ENCODE data around the gene TARS3. TPM values are rescaled to one million over a fixed set of nuclear protein-coding genes. Genes with fewer than 3 reads are reported as not detected.

Gene TARS3
- total RNA-seq, 4 donors from 2014 or later, result 11.4 to 20.5 (median 15.3) TPM

- no peak for ATAC-seq (ENCODE audit: low FRiP score)
- no peak for TF ChIP-seq CTCF (IDR thresholded peaks at IDR 0.05)
- no peak for DNase-seq (ENCODE audit: low spot score)
Measured at GRCh38 chr15:101647251-101647650, 77.0 kb downstream of the TARS3 start.

GRCh38 chr15:101646672-101647071 lies 77.6 kb downstream of the TARS3 start:
- no peak for ATAC-seq (ENCODE audit: low FRiP score)
- no peak for DNase-seq (ENCODE audit: low spot score)
- TF ChIP-seq CTCF (IDR thresholded peaks at IDR 0.05), result no peak

GRCh38 chr15:101642361-101642760 lies 81.9 kb downstream of the TARS3 start:
- no peak for TF ChIP-seq CTCF (IDR thresholded peaks at IDR 0.05)
- ATAC-seq (ENCODE audit: low FRiP score) (no peak), DNase-seq (ENCODE audit: low spot score) (no peak)

GRCh38 chr15:101641894-101642293 lies 82.4 kb downstream of the TARS3 start:
- ATAC-seq (ENCODE audit: low FRiP score), result no peak
- DNase-seq (ENCODE audit: low spot score), result no peak
- no peak for TF ChIP-seq CTCF (IDR thresholded peaks at IDR 0.05)

GRCh38 chr15:101641129-101641764 lies 83.0 kb downstream of the TARS3 start:
- TF ChIP-seq CTCF (IDR thresholded peaks at IDR 0.05), result peak in 2 of 3 donors; percentile 81 to 89
- DNase-seq (ENCODE audit: low spot score) (peak; percentile 90), ATAC-seq (ENCODE audit: low FRiP score) (no peak)

- ATAC-seq (ENCODE audit: low FRiP score) (no peak), DNase-seq (ENCODE audit: low spot score) (no peak)
- no peak for TF ChIP-seq CTCF (IDR thresholded peaks at IDR 0.05)
Measured at GRCh38 chr15:101639667-101640066, 84.6 kb downstream of the TARS3 start.

GRCh38 chr15:101637919-101638318 lies 86.4 kb downstream of the TARS3 start:
- ATAC-seq (ENCODE audit: low FRiP score) (no peak), DNase-seq (ENCODE audit: low spot score) (no peak)
- TF ChIP-seq CTCF (IDR thresholded peaks at IDR 0.05), result no peak
